Measurements from ENCODE around the gene SUMF1. TPM values are rescaled to one million over a fixed set of nuclear protein-coding genes. Genes with fewer than 3 reads are reported as not detected.

SUMF1 gene
- total and polyA plus RNA-seq, 2 donors (not counting 1 experiment from before 2014, with no cell fraction given), result 10.3 to 21.2 TPM

DNA sequence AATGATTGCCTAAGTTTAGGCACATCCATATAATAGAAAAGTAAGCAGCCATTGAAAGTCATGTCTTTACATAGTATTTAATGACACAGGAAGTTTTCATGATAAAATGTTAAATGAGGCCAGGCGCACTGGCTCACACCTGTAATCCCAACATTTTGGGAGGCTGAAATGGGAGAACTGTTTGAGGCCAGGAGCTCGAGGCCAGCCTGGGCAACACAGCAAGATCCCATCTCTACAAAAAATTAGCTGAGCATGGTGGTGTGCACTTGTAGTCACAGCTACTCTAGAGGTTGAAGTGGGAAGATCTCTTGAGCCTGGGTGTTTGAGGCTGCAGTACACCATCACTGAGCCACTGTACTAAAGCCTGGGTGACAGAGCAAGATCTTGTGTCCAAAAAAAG lies 104.5 kb downstream of the SUMF1 start:
- H3K4me1 Mint-ChIP-seq, result no peaks in the 10 kb centered on the region
- no peak overlapping the region for H3K4me3 Mint-ChIP-seq
- H3K27ac Mint-ChIP-seq, result no peak overlapping the region
- no peak for TF ChIP-seq EZH2 (IDR thresholded peaks at IDR 0.05; ENCODE audit: borderline replicate concordance, insufficient read depth, low read depth, low read length, poor library complexity, severe bottlenecking)
- TF ChIP-seq, protein P1, sequence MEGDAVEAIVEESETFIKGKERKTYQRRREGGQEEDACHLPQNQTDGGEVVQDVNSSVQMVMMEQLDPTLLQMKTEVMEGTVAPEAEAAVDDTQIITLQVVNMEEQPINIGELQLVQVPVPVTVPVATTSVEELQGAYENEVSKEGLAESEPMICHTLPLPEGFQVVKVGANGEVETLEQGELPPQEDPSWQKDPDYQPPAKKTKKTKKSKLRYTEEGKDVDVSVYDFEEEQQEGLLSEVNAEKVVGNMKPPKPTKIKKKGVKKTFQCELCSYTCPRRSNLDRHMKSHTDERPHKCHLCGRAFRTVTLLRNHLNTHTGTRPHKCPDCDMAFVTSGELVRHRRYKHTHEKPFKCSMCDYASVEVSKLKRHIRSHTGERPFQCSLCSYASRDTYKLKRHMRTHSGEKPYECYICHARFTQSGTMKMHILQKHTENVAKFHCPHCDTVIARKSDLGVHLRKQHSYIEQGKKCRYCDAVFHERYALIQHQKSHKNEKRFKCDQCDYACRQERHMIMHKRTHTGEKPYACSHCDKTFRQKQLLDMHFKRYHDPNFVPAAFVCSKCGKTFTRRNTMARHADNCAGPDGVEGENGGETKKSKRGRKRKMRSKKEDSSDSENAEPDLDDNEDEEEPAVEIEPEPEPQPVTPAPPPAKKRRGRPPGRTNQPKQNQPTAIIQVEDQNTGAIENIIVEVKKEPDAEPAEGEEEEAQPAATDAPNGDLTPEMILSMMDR (IDR thresholded peaks at IDR 0.05), result no peak
- WGBS (ENCODE audit: insufficient coverage), result 100% methylated on average over 1 of the region's 2 CpGs
- Histone ChIP-seq H3K27ac (ENCODE audit: low read length in 2 of 2) (no peak overlapping the region), H3K9ac (ENCODE audit: low read length) (no peak overlapping the region), H3K4me2 (replicated peaks; ENCODE audit: low read depth, low read length, poor library complexity, severe bottlenecking) (no peak overlapping the region), H3K4me3 (ENCODE audit: control extremely low read depth in 1 of 5, extremely low read depth in 1 of 5, insufficient read depth in 1 of 5, low read depth in 2 of 5, low read length in 4 of 5) (no peak overlapping the region), H3K79me2 (ENCODE audit: control insufficient read depth, insufficient read depth, low read length) (no peaks in the 10 kb centered on the region), H3K27me3 (replicated peaks in 1 of 4; ENCODE audit: control extremely low read depth in 1 of 4, control insufficient read depth in 3 of 4, insufficient read depth in 4 of 4, low read length in 3 of 4) (no peaks in the 10 kb centered on the region), H3K9me3 (ENCODE audit: control extremely low read depth in 1 of 3, control insufficient read depth in 2 of 3, insufficient read depth in 1 of 3, low read length in 2 of 3) (no peaks in the 10 kb centered on the region), H2AFZ (ENCODE audit: insufficient read depth, low read depth, low read length, poor library complexity, severe bottlenecking) (no peak overlapping the region), H3K36me3 (replicated peaks in 1 of 2; ENCODE audit: control extremely low read depth in 1 of 2, control insufficient read depth in 1 of 2, extremely low read depth in 1 of 2, insufficient read depth in 2 of 2, low read length in 1 of 2) (peaks cover 2 to 13% of the 10 kb centered on the region in 2 experiments), H4K20me1 (ENCODE audit: control insufficient read depth, insufficient read depth, low read length, poor library complexity, severe bottlenecking) (no peaks in the 10 kb centered on the region), H3K4me1 (ENCODE audit: control insufficient read depth in 2 of 2, insufficient read depth in 2 of 2, low read length in 2 of 2) (no peaks in the 10 kb centered on the region)
- no peak for DNase-seq
- H3K27me3 Mint-ChIP-seq, result no peaks in the 10 kb centered on the region
- ChIA-PET CTCF (no interaction called here), POLR2A (no interaction called here)
- H3K9me3 Mint-ChIP-seq (ENCODE audit: insufficient read depth), result no peaks in the 10 kb centered on the region
- intact Hi-C loops (cut with micrococcal nuclease), result no loop called here
- ATAC-seq (ENCODE audit: low read depth), result no peak

GRCh38 chr3:4360817-4361216 lies 106.3 kb downstream of the SUMF1 start:
- no peak overlapping the region for H3K27ac ChIP-seq (ENCODE audit: low read length in 2 of 2)
- H3K79me2 ChIP-seq (ENCODE audit: control insufficient read depth, insufficient read depth, low read length), result no peaks in the 10 kb centered on the region
- Mint-ChIP-seq H3K27me3 (no peaks in the 10 kb centered on the region), H3K9me3 (ENCODE audit: insufficient read depth) (no peaks in the 10 kb centered on the region), H3K4me1 (no peaks in the 10 kb centered on the region), H3K4me3 (no peak overlapping the region), H3K27ac (no peak overlapping the region)
- no peak overlapping the region for H3K9ac ChIP-seq (ENCODE audit: low read length)
- DNase-seq (no peak), ATAC-seq (ENCODE audit: low read depth) (no peak)
- POLR2A ChIA-PET, result no interaction called here
- H3K4me1 ChIP-seq (ENCODE audit: control insufficient read depth in 2 of 2, insufficient read depth in 2 of 2, low read length in 2 of 2), result no peaks in the 10 kb centered on the region
- intact Hi-C loops (cut with micrococcal nuclease), result no loop called here
- H3K27me3 ChIP-seq (replicated peaks in 1 of 4; ENCODE audit: control extremely low read depth in 1 of 4, control insufficient read depth in 3 of 4, insufficient read depth in 4 of 4, low read length in 3 of 4), result no peaks in the 10 kb centered on the region
- H2AFZ ChIP-seq (ENCODE audit: insufficient read depth, low read depth, low read length, poor library complexity, severe bottlenecking), result no peak overlapping the region
- TF ChIP-seq EZH2 (IDR thresholded peaks at IDR 0.05; ENCODE audit: borderline replicate concordance, insufficient read depth, low read depth, low read length, poor library complexity, severe bottlenecking), result no peak
- TF ChIP-seq, protein P1 (IDR thresholded peaks at IDR 0.05), result no peak
- no peak overlapping the region for H3K4me2 ChIP-seq (replicated peaks; ENCODE audit: low read depth, low read length, poor library complexity, severe bottlenecking)
- peaks cover 2 to 13% of the 10 kb centered on the region in 2 experiments for H3K36me3 ChIP-seq (replicated peaks in 1 of 2; ENCODE audit: control extremely low read depth in 1 of 2, control insufficient read depth in 1 of 2, extremely low read depth in 1 of 2, insufficient read depth in 2 of 2, low read length in 1 of 2)
- H3K9me3 ChIP-seq (ENCODE audit: control extremely low read depth in 1 of 3, control insufficient read depth in 2 of 3, insufficient read depth in 1 of 3, low read length in 2 of 3), result no peaks in the 10 kb centered on the region
- no peak overlapping the region for H3K4me3 ChIP-seq (ENCODE audit: control extremely low read depth in 1 of 5, extremely low read depth in 1 of 5, insufficient read depth in 1 of 5, low read depth in 2 of 5, low read length in 4 of 5)
- H4K20me1 ChIP-seq (ENCODE audit: control insufficient read depth, insufficient read depth, low read length, poor library complexity, severe bottlenecking), result no peaks in the 10 kb centered on the region
- CTCF ChIA-PET, result interaction anchor here (0.6 to 1.9 kb wide), 3 partner anchors 10 to 317 kb away, joined by 3 to 14 read pairs (median 3); no protein-coding TSS in a partner anchor
- 92% methylated on average over 3 of the region's 6 CpGs for WGBS (ENCODE audit: insufficient coverage)
